NOMO-1 (cell line): ENCODE results near the gene SFMBT2.

ENCODE experiments used
- DNase-seq, 2 experiments: peaks; one replicate each; lab custom pipeline; 2025; ENCODE audit not compliant: unreplicated experiment in 2 of 2; lab: John Stamatoyannopoulos, UW

Gene SFMBT2

GRCh38 chr10:7117806-7118674 is 292.8 kb downstream of the SFMBT2 start:
- no peak for DNase-seq

- DNase-seq: no peak
Measured at GRCh38 chr10:7117177-7117799, 293.5 kb downstream of the SFMBT2 start.

- no peak for DNase-seq
Measured at GRCh38 chr10:7111561-7111960, 299.3 kb downstream of the SFMBT2 start.

GRCh38 chr10:7111089-7111488 is 299.7 kb downstream of the SFMBT2 start:
- no peak for DNase-seq
